Nephron progenitor cell (in vitro differentiated cells): Measurements from ENCODE around the gene AFG1L.

Experiments used
- DNase-seq: peaks from one replicate; pipeline ENCODE4 v3.0.0; 2021
- H3K27ac Mint-ChIP-seq: 2 replicates; pipeline ENCODE4 v1.8.0; 2021; ENCODE audit warnings: mild to moderate bottlenecking, moderate library complexity, mixed read lengths
- H3K27me3 Mint-ChIP-seq: 2 replicates; pipeline ENCODE4 v1.8.0; 2021; ENCODE audit warnings: mild to moderate bottlenecking, low read depth, mixed read lengths; ENCODE audit not compliant: poor library complexity
- H3K36me3 Mint-ChIP-seq: 2 replicates; pipeline ENCODE4 v1.8.0; 2021; ENCODE audit warnings: low read depth, mixed read lengths
- H3K4me1 Mint-ChIP-seq: 2 replicates; pipeline ENCODE4 v1.8.0; 2021; ENCODE audit warnings: mixed read lengths
- H3K4me3 Mint-ChIP-seq: 2 replicates; pipeline ENCODE4 v1.8.0; 2021; ENCODE audit warnings: mild to moderate bottlenecking, moderate library complexity, mixed read lengths
- H3K9me3 Mint-ChIP-seq: 2 replicates; pipeline ENCODE4 v1.8.0; 2021; ENCODE audit warnings: mild to moderate bottlenecking, moderate library complexity, mixed read lengths
- TF ChIP-seq, protein P1 (sequence below): fragments of 200-600 bp; sonication (generic); IDR thresholded peaks from 2 replicates; pipeline ENCODE4 v1.5.0; 2021; ENCODE audit warnings: antibody characterized with exemption

The AFG1L gene

DNA sequence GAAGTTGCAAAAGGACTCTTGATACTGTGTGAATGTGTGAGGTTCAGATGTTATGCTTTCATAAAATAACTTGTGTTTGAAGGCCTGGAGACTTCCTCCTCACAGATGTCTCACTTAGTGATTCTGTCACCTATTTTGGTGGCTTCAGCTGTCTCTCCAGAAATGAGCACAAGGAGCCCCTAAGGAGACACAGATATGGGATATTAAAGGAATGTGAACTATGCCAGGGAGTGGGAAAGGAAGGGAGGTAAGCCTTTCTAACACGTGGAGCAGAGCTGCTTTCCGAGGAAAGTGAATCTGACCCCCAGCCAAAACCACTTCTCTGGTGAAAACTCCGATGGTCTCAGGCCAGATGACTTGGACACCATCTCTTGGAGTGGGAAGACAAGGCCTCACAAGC, 255.4 kb downstream of the AFG1L start:
- peaks cover 32% of the 10 kb centered on the region for H3K27me3 Mint-ChIP-seq
- no peaks in the 10 kb centered on the region for H3K9me3 Mint-ChIP-seq
- H3K36me3 Mint-ChIP-seq = no peaks in the 10 kb centered on the region
- no peak for DNase-seq
- H3K27ac Mint-ChIP-seq = no peak overlapping the region
- TF ChIP-seq, protein P1, sequence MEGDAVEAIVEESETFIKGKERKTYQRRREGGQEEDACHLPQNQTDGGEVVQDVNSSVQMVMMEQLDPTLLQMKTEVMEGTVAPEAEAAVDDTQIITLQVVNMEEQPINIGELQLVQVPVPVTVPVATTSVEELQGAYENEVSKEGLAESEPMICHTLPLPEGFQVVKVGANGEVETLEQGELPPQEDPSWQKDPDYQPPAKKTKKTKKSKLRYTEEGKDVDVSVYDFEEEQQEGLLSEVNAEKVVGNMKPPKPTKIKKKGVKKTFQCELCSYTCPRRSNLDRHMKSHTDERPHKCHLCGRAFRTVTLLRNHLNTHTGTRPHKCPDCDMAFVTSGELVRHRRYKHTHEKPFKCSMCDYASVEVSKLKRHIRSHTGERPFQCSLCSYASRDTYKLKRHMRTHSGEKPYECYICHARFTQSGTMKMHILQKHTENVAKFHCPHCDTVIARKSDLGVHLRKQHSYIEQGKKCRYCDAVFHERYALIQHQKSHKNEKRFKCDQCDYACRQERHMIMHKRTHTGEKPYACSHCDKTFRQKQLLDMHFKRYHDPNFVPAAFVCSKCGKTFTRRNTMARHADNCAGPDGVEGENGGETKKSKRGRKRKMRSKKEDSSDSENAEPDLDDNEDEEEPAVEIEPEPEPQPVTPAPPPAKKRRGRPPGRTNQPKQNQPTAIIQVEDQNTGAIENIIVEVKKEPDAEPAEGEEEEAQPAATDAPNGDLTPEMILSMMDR = no peak
- peaks cover 5% of the 10 kb centered on the region for H3K4me1 Mint-ChIP-seq
- H3K4me3 Mint-ChIP-seq = no peak overlapping the region

- Mint-ChIP-seq H3K4me3 (no peak overlapping the region), H3K9me3 (no peaks in the 10 kb centered on the region), H3K4me1 (peaks cover 14% of the 10 kb centered on the region), H3K36me3 (no peaks in the 10 kb centered on the region), H3K27me3 (peaks cover 31% of the 10 kb centered on the region), H3K27ac (no peak overlapping the region)
- DNase-seq = no peak
- TF ChIP-seq, protein P1 = no peak
Measured at GRCh38 chr6:108555399-108556052, 260.7 kb downstream of the AFG1L start.

DNA sequence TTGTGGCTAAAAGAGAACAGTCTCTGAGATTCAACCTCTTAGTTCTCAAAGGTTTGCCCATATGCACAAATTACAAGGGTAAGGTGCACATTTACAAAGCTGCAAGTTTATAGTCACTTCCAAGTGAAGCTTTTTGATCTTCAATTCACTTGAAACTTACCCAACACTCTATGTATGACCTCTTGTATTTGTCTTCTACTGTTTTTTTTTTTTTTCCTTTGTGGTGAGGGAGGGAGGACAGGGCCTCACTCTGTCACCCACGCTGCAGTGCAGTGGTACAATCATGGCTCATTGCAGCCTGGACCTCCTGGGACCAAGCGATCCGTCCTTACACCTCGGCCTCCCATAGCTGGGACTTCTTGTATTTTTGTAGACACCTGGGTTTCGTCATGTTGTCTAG, 261.4 kb downstream of the AFG1L start:
- H3K4me1 Mint-ChIP-seq = peaks cover 14% of the 10 kb centered on the region
- TF ChIP-seq, protein P1 = no peak
- H3K4me3 Mint-ChIP-seq = peak overlapping the region; percentile 80
- no peak for DNase-seq
- no peak overlapping the region for H3K27ac Mint-ChIP-seq
- H3K9me3 Mint-ChIP-seq = no peaks in the 10 kb centered on the region
- no peaks in the 10 kb centered on the region for H3K36me3 Mint-ChIP-seq
- H3K27me3 Mint-ChIP-seq = peaks cover 31% of the 10 kb centered on the region

DNA sequence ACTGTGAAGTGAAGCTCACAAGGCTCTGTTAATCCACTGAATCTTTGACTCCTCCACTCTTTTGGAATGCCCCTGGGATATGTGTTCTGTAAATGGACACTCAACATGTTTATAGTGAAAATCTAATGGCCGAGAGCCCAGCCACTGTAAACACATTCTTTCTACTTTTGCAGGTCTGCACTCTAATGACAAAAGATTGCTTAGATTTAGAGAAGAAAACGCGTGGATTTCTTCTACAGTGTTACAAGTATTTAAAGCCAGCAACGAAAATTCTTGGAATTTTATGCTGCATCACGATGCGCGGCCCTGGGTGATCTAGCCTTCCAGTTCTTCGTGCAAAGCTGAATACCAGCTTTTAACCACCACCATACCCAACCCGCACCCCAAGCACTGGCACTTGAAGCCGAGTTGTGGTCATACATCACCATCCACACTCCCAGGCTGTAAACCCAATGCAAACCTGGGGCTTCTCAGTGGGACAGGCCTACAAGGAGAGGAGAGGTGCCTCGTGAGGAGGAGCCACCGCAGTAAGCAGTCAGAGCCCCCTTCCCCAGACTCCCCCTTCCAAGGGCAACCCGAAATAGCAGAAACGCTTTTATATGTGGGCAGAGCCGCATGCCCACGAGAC, 262.1 kb downstream of the AFG1L start:
- peak; percentile 8 for DNase-seq
- peak overlapping the region; percentile 81 for H3K27ac Mint-ChIP-seq
- H3K36me3 Mint-ChIP-seq = no peaks in the 10 kb centered on the region
- H3K9me3 Mint-ChIP-seq = no peaks in the 10 kb centered on the region
- peaks cover 15% of the 10 kb centered on the region for H3K4me1 Mint-ChIP-seq
- H3K27me3 Mint-ChIP-seq = peaks cover 32% of the 10 kb centered on the region
- TF ChIP-seq, protein P1 = no peak
- peak overlapping the region; percentile 80 for H3K4me3 Mint-ChIP-seq

- Mint-ChIP-seq H3K27me3 (peaks cover 31% of the 10 kb centered on the region), H3K36me3 (no peaks in the 10 kb centered on the region), H3K4me3 (peak overlapping the region; percentile 96), H3K4me1 (peaks cover 23% of the 10 kb centered on the region), H3K9me3 (no peaks in the 10 kb centered on the region), H3K27ac (peak overlapping the region; percentile 99)
- DNase-seq = peak; percentile 87
- TF ChIP-seq, protein P1 = no peak
Measured at GRCh38 chr6:108557494-108558371, 262.9 kb downstream of the AFG1L start.
